ENCODE measurements around the gene UBFD1.

DNA sequence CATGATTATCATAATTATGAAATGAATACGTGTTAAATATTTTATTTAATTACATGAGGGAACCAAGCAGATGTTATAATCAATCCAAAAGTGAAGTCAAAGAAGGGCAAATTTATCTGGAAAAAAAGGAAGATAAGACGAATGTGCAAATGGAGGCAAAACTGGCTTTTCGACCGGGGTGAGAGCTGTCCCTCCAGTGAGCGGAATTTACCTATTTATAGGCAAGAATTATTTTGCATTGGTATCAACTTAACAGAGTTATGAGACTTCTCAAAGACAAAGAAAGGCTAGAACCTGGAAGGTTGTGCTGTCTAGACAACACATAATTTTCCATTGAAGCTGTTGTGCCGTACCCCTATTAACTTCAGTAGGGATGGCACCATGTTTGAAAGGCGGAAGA is 45.8 kb upstream of the UBFD1 start:
- TF ChIP-seq, protein P1, sequence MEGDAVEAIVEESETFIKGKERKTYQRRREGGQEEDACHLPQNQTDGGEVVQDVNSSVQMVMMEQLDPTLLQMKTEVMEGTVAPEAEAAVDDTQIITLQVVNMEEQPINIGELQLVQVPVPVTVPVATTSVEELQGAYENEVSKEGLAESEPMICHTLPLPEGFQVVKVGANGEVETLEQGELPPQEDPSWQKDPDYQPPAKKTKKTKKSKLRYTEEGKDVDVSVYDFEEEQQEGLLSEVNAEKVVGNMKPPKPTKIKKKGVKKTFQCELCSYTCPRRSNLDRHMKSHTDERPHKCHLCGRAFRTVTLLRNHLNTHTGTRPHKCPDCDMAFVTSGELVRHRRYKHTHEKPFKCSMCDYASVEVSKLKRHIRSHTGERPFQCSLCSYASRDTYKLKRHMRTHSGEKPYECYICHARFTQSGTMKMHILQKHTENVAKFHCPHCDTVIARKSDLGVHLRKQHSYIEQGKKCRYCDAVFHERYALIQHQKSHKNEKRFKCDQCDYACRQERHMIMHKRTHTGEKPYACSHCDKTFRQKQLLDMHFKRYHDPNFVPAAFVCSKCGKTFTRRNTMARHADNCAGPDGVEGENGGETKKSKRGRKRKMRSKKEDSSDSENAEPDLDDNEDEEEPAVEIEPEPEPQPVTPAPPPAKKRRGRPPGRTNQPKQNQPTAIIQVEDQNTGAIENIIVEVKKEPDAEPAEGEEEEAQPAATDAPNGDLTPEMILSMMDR (conservative IDR thresholded peaks at IDR 0.05), result no peak
- no peak for TF ChIP-seq EZH2 (IDR thresholded peaks at IDR 0.05; ENCODE audit: low read depth)

Measured in PC-9 (cell line).